SKM-1 treated with dmso at 0.1 percent for 144 hours (cell line): ENCODE measurements around the gene SMC3.
"Not testable (repeated sequence)": the region's sequence is repeated elsewhere in the genome, so short reads cannot be mapped to it uniquely, and the experiment has no call there.

ENCODE experiments used
- DNase-seq: peaks from one replicate; lab custom pipeline; 2025; ENCODE audit not compliant: unreplicated experiment; lab: John Stamatoyannopoulos, UW

The SMC3 gene

DNA sequence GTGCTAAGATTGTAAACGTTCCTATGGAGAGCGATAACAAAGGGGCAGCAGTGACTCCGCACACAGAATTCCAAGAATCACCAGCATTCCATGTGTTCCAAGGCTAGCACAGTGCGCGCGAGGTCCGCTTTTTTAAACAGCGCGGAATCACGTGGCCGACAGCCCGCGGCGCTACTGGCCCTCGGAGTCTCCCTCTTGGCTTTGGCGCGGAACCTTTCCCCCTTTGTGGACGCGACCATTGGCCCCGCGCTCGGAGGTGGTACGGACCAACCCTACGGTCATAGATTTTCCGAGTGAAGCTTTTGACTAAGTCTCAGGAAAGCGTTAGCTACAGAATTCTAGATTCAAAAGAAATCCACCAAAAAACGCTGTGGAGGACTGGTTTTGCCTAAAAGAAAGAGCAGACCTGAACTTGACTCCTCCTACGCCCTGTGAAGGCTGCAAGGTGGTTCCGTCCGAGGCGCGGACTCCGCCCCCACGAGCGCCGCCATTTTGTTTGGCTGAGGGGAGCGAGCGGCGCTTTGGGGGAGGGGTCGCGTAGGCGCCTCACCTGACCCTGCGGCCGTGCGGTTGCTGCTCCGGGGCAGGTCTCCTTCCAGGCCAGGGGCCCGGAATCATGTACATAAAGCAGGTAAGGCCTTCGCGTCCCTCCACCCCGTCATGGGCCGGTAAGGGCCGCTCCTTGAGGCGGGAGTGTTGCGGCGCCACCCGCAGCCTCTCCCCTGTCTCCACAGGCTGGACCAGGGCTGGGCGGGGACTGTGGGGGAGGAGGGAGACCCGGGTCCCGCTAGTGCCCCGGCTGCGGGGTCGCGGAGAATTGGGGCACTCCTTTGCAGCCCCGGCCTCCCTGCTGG is at the start of gene SMC3:
Gene SMC3 (plus strand): TSS at position 495 of the 854 bp plus-strand sequence. CDS start 122 bp downstream, at position 617.
- DNase-seq: peak; percentile 92

DNA sequence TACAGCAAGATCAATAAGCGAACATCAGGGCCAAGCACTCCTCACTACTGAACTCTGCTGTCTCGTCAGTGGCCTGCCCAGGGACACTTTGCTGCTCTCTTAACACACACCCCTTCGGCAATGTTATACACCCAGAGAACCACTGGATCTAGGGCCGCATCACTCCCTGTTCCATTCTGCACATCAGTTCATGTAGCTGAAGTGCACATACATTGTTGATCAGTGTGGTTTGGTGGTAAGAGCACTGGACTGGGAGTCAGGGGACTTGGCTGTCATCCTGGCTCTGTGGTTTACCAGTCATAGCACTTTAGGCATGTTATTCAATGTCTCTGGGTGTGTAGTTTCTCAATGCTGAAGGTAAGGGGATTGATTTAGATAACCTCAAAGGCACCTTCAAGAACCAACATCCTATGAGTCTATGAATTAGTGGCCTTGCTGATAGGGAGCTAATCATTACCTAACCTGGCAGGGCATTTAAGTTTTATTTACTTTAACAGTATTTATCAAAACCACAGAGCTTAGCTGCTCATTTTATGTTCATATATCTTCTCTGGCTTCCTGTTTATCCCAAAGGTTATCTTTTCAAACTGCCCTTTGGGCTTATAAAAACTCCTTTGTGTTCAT is 45.0 kb upstream of the SMC3 start:
- DNase-seq: no peak

DNA sequence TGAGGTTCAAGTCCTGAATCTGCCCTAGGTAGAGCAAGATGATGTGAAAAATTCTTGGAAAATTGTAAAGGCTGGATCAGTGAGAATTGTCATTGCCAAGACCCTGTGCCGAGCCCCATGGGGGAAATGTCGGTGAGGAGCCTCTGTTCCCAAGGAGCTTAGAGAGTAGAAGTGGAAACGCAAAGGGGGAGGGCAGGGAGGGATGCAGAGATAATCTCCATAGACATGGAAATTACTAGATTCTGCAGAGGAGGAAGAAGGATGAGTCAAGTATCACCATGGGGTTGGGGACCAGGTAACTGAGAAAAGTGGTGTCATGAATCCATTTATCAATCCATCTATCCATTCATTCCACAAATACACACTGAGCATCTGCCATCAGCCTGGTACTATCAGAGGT is 43.8 kb upstream of the SMC3 start:
- DNase-seq: no peak

DNA sequence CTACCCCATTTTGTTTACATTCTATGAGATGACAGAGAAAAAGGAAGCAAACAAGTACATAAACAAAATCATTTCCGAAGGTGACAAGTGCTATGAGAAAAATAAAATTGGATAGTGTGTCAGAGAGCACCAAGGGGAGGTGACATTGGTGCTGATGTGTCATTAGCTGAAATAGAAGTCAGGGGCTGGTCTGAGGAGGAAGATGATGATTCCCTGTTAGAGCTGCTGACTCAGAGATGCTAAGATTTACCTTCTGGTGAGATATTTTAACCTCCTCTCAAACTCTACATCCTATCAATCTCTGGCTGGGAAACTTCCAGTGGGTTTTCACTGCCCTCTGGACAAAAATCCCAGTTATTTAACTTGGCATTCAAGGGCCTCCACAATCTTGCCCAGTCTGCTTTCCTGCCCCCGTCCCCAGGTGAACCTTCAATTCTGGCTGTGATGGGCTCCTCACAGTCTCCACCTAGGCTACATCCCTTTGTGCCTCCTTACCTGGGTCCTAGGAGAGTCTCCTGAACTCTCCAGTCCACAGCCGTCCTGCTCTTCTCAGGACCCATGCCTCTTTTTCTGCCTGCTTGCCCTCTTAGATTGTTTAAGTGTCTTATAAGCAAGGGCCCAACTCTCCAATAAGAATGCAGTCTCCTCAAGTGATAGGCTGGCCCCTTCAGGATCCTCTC is 43.2 kb upstream of the SMC3 start:
- no peak for DNase-seq

DNA sequence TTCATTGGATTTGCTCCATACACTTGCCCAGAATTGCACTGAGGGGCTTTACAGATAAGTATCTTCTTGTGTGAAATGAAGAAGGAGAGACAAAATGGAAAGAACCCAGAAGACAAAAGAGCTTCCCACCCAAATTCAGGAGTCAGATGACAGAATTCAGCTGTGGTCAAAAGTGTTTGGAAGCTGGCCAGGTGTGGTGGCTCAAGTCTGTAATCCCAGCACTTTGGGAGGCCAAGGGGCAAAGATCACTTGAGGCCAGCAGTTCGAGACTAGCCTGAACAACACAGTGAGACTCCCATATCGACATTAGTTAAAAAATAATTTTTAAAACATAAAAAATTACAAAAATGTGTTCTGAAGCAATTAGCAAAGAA is 42.6 kb upstream of the SMC3 start:
- DNase-seq: no peak

DNA sequence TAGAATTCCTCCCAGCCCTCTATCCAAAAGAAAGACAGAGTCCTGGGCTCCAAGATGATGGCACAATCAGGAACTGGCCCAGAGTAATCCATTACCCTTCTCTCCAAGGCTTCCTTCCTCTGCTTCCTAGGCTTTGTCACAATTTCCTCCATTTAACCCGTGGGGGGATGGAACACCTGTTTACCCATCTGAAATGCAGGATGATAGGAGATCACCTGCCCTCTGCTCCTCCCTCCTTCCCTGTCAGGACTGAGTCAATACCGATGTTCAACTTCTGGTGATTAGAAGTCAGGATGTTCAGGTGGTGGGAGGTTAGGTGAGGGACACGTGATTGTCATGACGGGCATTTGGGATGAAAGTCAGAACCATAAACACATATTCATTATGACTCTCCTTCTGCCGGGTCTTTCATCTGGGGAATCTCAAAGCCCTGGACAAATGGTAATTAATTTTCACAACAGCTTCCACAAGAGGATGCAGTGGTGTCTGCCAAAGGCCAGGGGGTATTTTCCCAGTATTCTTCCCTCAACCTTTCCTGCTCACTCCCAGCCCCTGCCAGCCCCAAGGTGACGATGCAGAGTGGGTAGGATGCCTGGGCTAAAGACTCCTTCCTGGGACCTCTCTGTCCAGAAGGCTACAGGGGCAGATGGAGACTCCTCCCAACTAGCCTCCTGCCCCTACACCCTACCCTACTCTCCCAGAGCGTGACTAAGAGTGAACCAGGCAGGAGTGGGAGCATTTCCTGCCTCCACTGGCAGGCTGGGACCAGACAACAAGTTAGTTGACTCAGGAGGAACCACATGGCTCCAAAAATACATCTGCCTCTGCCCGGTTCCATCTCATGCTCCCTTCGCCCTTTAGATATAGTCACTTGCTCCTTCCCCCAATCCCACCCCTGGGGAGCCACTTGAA is 41.9 kb upstream of the SMC3 start:
- DNase-seq: no peak

DNA sequence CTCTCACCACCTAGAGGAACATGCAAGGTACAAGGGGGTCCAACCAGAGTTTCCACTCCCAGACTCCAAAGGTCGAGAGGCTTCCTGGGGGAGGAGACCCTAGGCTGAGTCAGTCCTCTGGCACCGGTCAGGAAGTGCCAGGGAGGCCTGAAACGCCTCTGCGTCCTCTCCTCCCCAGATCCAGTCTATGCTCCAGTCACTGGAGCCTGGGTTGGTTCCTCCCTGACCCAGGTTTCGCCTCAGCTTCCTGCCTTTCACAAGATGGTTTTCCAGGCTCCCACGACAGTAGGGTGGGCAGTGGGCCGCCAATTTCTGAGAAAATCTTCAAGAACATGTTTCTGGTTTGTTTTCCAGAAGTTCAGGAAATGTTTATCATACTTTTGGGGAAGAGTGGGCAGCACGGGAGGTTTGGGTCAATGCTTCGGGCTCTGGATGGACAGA is 39.7 kb upstream of the SMC3 start:
- no peak for DNase-seq

DNA sequence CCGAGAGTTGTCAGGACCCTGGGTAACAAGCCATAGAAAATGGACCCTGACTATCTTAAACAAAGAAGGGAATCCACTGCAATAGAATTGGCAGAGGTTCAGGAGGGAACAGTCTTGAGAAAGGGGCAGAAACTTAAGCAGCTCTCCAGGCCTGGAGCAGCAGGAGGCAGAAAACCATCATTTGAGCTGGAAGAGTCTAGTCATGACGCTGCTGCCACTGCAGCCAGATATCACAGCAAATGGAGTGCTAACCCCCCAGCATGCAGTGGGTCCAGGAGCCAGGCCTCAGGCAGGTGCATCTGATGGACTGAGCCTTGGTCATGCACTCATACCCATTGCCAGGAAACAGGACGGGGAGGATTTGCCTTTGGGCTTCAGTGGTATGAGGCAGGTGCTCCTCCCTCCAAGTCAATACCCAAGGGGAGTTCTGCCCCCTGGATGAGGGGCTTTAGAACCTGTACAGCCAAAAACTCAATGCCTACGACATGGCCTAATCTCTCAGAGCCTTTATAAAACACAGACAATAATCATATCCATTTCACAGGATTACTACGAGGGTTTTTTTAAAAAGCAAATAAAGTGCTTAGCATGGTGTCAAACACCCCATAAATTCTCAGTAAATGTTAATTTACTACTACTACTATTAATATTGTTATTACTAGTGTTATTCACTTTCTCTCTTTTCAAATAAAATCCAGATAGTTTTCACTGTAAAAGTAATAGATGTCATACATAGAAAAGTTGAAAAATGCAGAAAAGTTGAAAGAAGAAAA is 39.1 kb upstream of the SMC3 start:
- no peak for DNase-seq

DNA sequence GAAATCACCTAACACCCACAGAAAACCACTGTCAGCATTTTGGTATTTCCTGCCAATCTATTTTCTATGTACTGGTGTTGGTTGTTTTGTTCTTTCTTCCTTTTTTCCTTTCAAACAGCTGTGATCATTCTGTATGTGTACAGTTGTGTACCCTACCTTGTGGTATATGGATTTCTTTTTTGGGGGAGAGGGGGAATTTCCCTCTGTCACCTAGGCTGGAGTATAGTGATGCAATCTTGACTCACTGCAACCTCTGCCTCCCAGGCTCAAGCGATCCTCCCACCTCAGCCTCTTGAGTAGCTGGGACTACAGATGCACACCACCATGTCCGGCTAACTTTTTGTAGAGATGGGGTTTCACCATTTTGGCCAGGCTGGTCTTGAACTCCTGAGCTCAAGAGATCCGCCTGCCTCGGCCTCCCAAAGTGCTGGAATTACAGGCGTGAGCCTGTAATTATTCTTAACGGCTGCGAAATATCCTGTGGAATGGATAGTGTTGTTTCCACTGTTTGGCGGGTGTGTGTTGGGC is 38.4 kb upstream of the SMC3 start:
- not testable (repeated sequence) for DNase-seq

DNA sequence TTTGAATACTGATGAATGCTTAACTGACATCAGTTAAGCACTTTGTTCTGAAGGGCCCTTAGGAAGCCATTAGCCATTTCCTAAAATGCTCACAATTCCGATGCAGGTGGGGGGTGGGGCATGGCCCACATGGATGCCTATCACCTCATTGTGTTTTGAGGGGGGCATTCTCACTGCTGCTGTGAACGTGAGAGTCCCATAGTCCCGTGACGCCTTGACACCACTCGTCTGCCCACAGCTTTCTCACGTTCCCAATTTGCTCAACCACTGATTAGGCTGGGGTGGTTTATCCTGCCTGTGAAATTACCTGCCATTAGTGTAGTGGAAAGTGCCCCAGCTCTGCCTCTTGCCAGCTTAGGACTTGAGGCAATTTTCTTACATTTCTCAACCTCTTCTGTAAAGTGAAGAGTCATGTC is 37.9 kb upstream of the SMC3 start:
- no peak for DNase-seq

DNA sequence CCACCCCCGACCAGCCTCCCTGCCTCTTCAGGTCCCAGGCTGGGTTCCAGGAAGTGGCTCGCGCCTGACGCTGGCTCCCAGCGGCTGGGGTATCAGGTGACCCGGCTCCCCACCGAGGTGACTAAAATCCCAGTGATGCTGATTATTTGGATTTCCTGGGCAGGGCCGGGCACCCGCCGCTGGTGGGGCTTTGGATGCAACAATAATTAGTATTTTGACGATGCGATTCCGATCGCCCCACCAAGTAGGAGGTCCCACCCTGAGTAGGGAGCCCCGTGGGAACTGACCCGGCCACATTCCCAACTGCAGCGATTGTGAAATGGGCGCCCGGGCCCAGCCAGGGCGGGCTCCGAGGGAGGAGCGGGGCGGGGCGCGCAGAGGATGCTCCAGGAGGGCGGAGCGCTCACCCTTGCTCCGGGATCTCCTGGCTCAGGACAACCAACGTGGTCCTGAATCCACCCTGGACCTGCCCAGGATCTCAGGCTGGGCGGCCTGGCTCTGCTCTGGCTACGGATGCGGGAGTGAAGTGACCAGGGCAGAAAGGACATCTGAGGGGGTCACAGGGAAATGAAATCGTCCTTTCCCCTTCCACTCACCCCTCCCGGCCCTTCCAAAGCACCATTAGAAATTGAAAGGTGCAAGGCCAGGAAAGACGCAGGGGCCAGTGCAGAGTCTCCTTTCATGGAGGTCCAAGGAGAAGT is 37.2 kb upstream of the SMC3 start:
- no peak for DNase-seq

DNA sequence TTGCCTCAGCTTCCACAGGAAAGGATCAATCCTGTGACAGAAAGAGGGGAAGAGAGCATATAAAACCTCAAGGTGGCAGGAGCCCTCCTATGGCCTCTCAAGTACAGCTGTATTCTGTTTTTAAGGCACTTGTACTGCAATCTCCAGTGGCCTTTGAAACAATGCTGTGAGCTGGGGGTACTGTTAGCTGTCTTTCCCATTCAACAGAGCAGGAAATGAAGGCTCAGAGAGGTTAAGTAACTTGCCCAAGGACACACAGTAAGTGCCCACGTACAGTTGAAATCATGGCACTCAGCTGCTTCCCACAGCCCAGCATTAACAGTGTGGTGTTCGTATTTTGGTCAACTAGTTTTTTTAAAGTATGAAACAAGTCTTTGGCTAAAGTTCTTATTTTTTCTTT is 35.8 kb upstream of the SMC3 start:
- no peak for DNase-seq

DNA sequence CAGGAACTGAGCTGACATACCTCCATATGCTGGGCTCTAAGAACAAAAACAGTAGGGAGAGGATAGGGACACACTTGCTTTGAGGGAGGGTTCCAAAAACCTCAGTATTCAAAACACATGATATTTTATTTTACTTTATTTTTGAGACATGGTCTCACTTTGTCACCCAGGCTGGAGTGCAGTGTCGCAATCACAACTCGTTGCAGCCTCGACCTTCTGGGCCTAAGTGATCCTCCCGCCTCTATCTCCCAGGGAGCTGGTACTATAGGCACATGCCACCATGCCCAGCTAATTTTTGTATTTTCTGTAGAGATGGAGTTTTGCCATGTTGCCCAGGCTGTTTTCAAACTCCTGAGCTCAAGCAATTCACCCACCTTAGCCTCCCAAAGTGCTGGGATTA is 34.9 kb upstream of the SMC3 start:
- DNase-seq: not testable (repeated sequence)

DNA sequence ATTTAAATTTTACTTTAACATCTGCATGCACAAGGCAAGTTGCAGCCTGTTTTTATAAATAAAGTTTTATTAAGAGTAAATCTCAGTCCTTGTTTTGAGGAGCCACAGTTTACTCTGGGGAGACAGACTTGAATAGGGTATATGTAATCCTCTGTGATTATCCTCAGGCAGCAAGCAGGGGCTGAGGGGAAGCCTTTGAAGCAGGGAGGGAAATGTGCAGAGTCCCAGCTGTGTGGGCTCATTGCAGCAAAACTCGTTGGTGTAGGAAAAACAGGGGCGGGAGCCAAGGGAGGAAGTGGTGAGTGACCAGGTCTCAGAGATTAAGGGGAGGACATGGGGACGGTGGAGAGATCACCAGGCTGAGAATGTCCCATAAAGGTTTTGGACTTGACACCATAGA is 34.3 kb upstream of the SMC3 start:
- no peak for DNase-seq

DNA sequence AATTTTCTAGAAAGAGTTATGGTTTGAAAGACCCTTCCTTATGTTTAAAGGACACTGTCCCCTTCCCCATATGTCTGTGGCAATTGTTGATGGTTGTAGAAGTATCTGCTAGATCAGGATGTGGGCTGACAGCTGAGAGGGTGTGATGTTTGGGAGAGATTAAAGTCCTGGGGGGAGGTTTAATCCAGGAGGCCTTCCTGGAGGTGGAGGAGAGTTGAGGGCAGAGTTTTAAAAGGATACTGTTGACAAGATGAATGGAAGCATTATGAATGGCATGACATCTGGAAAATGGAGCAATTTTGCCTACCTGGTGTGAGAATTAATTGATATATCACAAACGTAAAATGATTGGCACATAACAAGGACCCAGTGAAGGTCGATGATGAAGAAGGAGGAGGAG is 32.9 kb upstream of the SMC3 start:
- no peak for DNase-seq

DNA sequence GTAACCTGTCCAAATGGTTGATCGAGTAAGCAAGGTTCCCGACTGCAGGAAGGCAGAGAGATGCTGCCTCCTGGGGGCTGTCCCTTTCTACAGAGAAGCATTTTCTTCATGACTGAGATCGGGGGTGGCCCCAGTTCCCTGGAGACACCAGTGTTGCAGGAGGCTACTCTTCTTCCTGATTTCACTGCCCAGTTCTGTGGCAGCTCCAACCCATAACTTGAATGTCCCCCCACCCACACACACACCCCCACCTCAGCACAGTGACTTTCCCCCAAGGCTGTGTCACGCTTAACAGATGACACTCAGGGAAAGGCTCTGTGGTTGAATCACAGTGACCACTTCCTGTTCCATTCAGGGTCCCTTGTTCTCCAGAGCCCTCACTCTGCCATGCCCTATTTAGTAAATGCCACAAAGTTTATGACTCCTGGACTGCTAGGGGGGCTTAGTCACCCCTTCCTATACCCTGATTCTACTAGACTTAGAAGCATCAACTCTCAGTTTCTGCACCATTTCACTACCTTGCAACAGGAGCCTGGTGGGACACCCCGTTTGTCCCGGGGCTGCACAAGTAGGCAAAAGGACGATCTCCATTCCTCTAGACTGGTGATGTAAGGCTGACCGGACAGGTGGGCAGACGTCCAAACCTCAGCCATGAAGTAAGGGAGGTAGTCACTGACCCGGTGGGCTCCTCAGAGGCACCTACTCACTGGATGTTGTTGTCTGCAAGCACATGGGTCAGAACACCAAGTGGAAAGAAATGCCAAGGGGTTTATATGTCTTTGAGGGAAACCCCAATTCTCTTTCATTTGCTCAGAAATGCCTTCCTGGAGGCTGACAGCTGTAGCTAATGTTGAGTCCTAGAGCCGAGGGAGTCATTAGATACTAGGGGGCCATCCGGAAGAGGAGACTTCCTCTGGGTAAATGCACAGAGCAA is 31.3 kb upstream of the SMC3 start:
- DNase-seq: peak; percentile 36

DNA sequence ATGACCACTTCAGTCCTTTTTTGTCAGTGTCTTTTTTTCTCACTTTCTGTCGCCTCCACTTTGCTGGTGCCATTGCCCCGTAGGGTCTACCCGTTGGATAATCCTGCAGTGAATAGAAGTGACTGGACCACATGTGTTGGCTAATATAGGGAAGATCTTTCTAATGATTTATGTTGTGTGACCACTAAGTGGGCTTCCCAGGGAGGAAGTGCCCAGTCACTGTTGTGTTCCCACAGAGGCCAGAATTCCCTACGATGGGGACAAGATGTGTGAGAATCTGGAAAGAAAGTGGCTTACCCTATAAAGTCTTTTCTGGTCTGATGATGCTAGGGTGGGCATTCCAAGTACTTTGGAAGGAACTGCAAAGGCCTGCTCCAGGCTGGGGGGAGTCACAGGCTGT is 28.4 kb upstream of the SMC3 start:
- no peak for DNase-seq

DNA sequence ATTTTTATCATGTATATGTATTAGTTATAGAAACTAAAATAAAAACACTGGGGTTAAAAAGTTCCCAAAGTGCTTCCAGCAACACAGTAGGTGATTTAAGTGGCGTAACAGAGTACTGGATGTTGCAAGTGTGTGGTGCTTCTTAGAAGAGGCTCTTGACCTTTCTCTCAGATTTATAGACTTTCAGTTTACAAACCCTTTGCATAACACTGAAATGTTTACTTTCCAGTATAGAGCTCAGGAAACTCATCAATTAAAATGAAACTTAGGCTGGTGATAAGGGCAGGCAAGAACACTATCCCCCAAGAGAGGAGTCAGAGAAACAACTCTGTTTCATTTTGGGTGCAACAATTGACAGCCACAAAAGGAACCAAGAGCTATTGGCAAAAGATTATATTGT is 27.5 kb upstream of the SMC3 start:
- DNase-seq: no peak
